Mucosa of descending colon (tissue), 3 donors: Measurements from ENCODE around the gene SURF1. TPM values are rescaled to one million over a fixed set of nuclear protein-coding genes. Genes with fewer than 3 reads are reported as not detected.

Experiments
- ATAC-seq: fragments of 200-7000 bp; cut with Tn5 transposase; one replicate; pipeline ENCODE4 v1.9.1; 2020; ENCODE audit warnings: mild to moderate bottlenecking, moderate library complexity
- DNase-seq, 3 donors: peaks; one replicate each; pipeline ENCODE4 v3.0.0-alpha.2; 2020
- H3K36me3 ChIP-seq: fragments of 200-600 bp; one replicate; pipeline ENCODE4 v1.8.0; 2021; ENCODE audit warnings: low read depth, mild to moderate bottlenecking
- H3K4me1 ChIP-seq: fragments of 200-600 bp; one replicate; pipeline ENCODE4 v1.8.0; 2021; ENCODE audit warnings: low read depth, mild to moderate bottlenecking
- H3K4me3 ChIP-seq: fragments of 200-600 bp; one replicate; pipeline ENCODE4 v1.8.0; 2021; ENCODE audit warnings: mild to moderate bottlenecking
- H3K9me3 ChIP-seq: fragments of 200-600 bp; one replicate; pipeline ENCODE4 v1.8.0; 2021; ENCODE audit warnings: mild to moderate bottlenecking
- CTCF ChIP-seq: fragments of 200-600 bp; IDR thresholded peaks from one replicate; pipeline ENCODE4 v1.8.0; 2022; ENCODE audit warnings: antibody characterized with exemption, mild to moderate bottlenecking
- intact Hi-C, 2 donors: fragments of 100-400 bp; cut with DNase I in 1 of 2; cut with micrococcal nuclease in 1 of 2; formaldehyde crosslinking; loops; one replicate each; pipeline versions ENCODE4 v1.11.0 to v1.11.1; 2022; cut with DNase I, micrococcal nuclease
- total RNA-seq, 3 donors: library from RNA; stranded (reverse); fragmentation: NEBNext Ultra II Directional in 2 of 3; extraction: Animal tissue kit (Norgen Biotek cat#: 25700) in 2 of 3; gene quantifications; one replicate each; pipeline versions ENCODE4 v1.2.1 to v1.2.4, GENCODE V29; 2021 to 2023
- donor health status: DM: no; HTN: no; CAD: no; lungs with moderate emphysema.
- donor health status: DM: no; HTN: no; CAD: no.
- donor health status: DM: no; HTN: yes; CAD: no.

Gene SURF1
- total RNA-seq, 3 donors from 2014 or later = 45.4 to 63.0 (median 52.2) TPM

- Histone ChIP-seq H3K4me1 (no peaks in the 10 kb centered on the region), H3K9me3 (no peaks in the 10 kb centered on the region), H3K36me3 (no peaks in the 10 kb centered on the region), H3K4me3 (no peak overlapping the region)
- DNase-seq (no peak), ATAC-seq (no peak)
- intact Hi-C loops = no loop called here
- no peak for TF ChIP-seq CTCF
Measured at GRCh38 chr9:133315997-133316396, 40.3 kb downstream of the SURF1 start.

GRCh38 chr9:133309608-133310007, 46.7 kb downstream of the SURF1 start:
- H3K9me3 ChIP-seq = no peaks in the 10 kb centered on the region
- ATAC-seq = no peak
- intact Hi-C loops = no loop called here
- H3K4me1 ChIP-seq = no peaks in the 10 kb centered on the region
- no peak overlapping the region for H3K4me3 ChIP-seq
- TF ChIP-seq CTCF = no peak
- no peak for DNase-seq
- no peaks in the 10 kb centered on the region for H3K36me3 ChIP-seq

GRCh38 chr9:133307301-133307700, 49.0 kb downstream of the SURF1 start:
- TF ChIP-seq CTCF = no peak
- Histone ChIP-seq H3K36me3 (no peaks in the 10 kb centered on the region), H3K4me1 (no peaks in the 10 kb centered on the region), H3K9me3 (no peaks in the 10 kb centered on the region), H3K4me3 (no peak overlapping the region)
- ATAC-seq = no peak
- intact Hi-C loops = no loop called here
- DNase-seq = no peak

GRCh38 chr9:133306242-133307204, 49.8 kb downstream of the SURF1 start:
- TF ChIP-seq CTCF = no peak
- Histone ChIP-seq H3K4me3 (no peak overlapping the region), H3K4me1 (no peaks in the 10 kb centered on the region), H3K9me3 (no peaks in the 10 kb centered on the region), H3K36me3 (no peaks in the 10 kb centered on the region)
- DNase-seq = no peak
- intact Hi-C loops = no loop called here
- no peak for ATAC-seq

GRCh38 chr9:133305731-133306130, 50.6 kb downstream of the SURF1 start:
- ATAC-seq (no peak), DNase-seq (no peak)
- Histone ChIP-seq H3K4me3 (no peak overlapping the region), H3K4me1 (no peaks in the 10 kb centered on the region), H3K36me3 (no peaks in the 10 kb centered on the region), H3K9me3 (no peaks in the 10 kb centered on the region)
- no peak for TF ChIP-seq CTCF
- intact Hi-C loops = no loop called here
